A549 (cell line): ENCODE measurements around the gene GNB5.

Experiments
- ELK1 ChIP-seq: fragments of 150-350 bp; IDR thresholded peaks from 2 replicates; pipeline ENCODE4 v1.6.1; 2014; ENCODE audit warnings: low read depth, mild to moderate bottlenecking, low read length
- HDAC2 ChIP-seq: fragments of 200-600 bp; sonication (generic); IDR thresholded peaks from 2 replicates; pipeline ENCODE4 v1.6.1; 2016
- KDM5A ChIP-seq: fragments of 200-600 bp; sonication (generic); IDR thresholded peaks from 2 replicates; pipeline ENCODE4 v1.6.1; 2016; ENCODE audit warnings: antibody characterized with exemption, mild to moderate bottlenecking
- POLR2A ChIP-seq: IDR thresholded peaks from 2 replicates; pipeline ENCODE4 v1.6.1; 2012; ENCODE audit warnings: mild to moderate bottlenecking, low read length
- ZFP36 ChIP-seq: fragments of 450-650 bp; IDR thresholded peaks from 2 replicates; pipeline ENCODE4 v1.6.1; 2014; ENCODE audit warnings: borderline replicate concordance; ENCODE audit not compliant: partially characterized antibody
- TF ChIP-seq, protein P1 (sequence below): fragments of >200 bp; sonication (Bioruptor Twin); formaldehyde crosslinking; IDR thresholded peaks from 3 replicates; pipeline ENCODE4 v1.5.1; 2016
- TF ChIP-seq, protein P2 (sequence below): fragments of 200-600 bp; sonication (generic); IDR thresholded peaks from 2 replicates; pipeline ENCODE4 v1.6.1; 2016; ENCODE audit warnings: antibody characterized with exemption, mild to moderate bottlenecking, moderate library complexity

DNA sequence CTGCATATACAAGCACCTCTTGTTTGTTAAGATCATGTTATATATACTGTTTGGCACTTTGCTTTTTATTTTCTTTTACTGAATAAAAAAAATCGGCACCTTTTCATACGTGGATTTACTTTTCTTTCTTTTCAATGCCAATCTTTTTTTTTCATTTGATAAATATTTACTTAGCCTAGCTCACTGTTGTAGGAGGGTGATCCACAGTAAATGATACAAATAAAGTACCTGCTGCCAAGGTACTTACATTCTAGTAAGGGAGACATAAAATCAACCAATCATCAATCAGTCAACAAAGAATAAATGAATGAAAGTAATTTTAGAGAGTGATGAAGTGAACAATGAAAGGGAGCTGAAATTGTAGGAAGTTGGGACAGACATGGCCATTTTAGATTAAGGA, 18.3 kb downstream of the GNB5 start:
- TF ChIP-seq, protein P1, sequence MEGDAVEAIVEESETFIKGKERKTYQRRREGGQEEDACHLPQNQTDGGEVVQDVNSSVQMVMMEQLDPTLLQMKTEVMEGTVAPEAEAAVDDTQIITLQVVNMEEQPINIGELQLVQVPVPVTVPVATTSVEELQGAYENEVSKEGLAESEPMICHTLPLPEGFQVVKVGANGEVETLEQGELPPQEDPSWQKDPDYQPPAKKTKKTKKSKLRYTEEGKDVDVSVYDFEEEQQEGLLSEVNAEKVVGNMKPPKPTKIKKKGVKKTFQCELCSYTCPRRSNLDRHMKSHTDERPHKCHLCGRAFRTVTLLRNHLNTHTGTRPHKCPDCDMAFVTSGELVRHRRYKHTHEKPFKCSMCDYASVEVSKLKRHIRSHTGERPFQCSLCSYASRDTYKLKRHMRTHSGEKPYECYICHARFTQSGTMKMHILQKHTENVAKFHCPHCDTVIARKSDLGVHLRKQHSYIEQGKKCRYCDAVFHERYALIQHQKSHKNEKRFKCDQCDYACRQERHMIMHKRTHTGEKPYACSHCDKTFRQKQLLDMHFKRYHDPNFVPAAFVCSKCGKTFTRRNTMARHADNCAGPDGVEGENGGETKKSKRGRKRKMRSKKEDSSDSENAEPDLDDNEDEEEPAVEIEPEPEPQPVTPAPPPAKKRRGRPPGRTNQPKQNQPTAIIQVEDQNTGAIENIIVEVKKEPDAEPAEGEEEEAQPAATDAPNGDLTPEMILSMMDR: no peak
- no peak for TF ChIP-seq KDM5A
- no peak for TF ChIP-seq ELK1
- TF ChIP-seq ZFP36: no peak
- TF ChIP-seq, protein P2, sequence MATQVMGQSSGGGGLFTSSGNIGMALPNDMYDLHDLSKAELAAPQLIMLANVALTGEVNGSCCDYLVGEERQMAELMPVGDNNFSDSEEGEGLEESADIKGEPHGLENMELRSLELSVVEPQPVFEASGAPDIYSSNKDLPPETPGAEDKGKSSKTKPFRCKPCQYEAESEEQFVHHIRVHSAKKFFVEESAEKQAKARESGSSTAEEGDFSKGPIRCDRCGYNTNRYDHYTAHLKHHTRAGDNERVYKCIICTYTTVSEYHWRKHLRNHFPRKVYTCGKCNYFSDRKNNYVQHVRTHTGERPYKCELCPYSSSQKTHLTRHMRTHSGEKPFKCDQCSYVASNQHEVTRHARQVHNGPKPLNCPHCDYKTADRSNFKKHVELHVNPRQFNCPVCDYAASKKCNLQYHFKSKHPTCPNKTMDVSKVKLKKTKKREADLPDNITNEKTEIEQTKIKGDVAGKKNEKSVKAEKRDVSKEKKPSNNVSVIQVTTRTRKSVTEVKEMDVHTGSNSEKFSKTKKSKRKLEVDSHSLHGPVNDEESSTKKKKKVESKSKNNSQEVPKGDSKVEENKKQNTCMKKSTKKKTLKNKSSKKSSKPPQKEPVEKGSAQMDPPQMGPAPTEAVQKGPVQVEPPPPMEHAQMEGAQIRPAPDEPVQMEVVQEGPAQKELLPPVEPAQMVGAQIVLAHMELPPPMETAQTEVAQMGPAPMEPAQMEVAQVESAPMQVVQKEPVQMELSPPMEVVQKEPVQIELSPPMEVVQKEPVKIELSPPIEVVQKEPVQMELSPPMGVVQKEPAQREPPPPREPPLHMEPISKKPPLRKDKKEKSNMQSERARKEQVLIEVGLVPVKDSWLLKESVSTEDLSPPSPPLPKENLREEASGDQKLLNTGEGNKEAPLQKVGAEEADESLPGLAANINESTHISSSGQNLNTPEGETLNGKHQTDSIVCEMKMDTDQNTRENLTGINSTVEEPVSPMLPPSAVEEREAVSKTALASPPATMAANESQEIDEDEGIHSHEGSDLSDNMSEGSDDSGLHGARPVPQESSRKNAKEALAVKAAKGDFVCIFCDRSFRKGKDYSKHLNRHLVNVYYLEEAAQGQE: no peak
- no peak for TF ChIP-seq POLR2A
- no peak for TF ChIP-seq HDAC2
